NCI-H82 treated with DMSO at 0.1 percent for 48 hours (cell line): ENCODE measurements around the gene GRB7.

Source experiments
- DNase-seq: peaks from one replicate; lab custom pipeline; 2025; ENCODE audit not compliant: unreplicated experiment; lab: John Stamatoyannopoulos, UW

The GRB7 gene

DNA sequence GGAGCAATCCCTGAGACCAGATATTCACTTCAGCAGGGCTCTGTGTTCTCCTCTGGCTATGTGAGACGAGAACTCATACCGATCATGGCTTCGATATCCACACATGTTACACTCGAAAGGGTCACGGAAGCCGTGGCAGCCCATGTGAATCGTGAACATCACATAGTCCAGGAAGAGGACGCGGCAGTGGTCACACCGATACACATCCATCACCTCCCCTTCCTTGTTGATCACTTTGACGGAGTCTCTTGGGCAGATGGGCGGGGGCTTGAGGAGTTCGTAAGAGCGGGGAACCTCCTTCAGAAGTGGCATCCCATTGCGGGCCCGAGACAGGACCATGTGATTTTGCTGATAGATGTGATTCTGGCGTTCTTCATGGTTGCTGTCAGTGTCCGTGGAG, 28.0 kb downstream of the GRB7 start:
- DNase-seq, result no peak

- no peak for DNase-seq
Measured at GRCh38 chr17:39767147-39767546, 29.4 kb downstream of the GRB7 start.

DNA sequence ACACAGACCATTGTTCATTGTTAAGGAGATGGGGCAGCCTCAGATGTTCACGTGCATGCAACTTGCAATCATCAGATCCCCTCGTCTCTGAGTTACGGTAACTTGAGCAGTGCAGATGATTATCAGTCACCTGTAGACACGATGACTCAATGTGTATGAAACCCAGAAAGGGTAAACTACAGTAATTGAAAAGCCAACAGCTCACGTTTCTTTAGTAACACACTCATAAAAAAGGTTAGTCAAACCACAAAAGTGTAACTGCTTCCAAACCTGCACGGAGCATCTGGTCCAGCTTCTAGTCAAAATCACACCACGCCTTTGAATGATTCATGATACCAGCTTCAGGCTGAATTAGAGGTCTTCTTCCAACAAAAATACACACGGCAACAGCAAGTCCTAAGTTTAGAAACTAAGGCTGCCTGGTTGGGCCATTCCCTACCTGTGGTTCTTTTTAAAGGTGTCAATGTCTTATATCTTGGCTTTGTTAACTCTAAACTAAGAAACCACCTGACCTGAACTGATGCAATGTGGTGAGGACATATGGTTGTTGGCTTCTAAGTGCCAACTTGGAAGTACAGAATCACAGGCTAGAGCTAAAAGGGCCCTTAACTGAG, 32.3 kb downstream of the GRB7 start:
- no peak for DNase-seq

DNA sequence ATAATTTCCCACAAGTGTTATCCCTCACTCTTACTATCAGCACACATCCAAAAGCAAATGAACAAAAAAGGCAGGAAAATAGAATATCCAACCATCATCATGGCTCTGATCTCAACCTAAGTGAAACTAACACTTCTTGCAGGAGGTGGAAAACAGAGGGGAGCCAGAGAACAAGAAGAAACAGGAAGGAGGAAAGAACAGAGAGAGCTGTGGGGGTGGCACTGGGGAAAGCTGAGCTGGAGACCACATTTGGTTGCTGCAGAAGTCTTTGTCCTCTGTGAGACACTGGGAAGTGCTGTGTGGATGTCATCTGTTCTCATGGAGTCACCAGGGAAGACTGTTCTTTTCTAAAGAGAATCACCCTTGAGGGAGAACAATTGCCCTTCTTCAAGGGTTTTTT, 34.7 kb downstream of the GRB7 start:
- DNase-seq, result no peak

DNA sequence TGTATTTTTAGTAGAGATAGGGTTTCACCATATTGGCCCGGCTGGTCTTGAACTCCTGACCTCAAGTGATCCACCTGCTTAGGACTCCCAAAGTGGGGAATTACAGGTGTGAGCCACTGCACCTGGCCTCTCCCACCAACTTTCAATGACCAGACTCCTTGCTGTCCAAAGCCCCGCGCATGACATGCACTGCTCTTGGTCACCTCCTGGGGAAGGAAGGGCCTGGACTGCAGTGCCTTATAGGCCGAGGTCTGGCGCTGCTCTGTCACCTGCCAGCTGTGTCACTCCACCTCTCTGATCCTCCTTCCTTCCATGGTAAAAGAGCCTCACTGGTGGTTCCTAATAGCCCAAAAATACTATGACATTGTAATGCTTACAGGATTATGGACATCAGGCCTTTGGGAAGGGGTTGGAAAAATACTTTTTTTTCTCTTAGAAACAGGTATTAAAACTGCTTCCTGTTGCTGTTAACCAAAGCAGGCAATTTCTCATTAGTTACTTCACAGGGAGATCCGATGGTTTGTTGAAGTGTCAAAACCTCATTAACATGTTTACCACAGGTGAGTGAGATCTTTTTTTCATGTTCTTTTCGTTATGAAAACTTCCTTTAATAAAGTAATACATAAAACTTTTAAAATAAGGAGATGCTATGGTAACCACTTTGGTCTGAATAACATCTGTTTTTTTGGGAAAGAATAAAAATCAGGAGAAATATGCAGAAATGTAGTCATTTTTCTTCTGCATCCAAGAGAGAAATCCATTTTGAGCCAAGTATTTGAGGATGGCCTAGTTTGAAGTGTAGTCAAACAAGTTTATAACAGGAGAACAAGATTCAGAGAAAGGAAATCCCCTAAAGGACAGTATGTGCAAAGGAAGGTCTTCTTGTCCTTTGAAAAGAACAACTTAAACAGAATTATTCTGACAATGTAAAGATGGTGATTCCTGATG, 35.5 kb downstream of the GRB7 start:
- no peak for DNase-seq

- DNase-seq, result no peak
Measured at GRCh38 chr17:39774047-39774446, 36.3 kb downstream of the GRB7 start.

DNA sequence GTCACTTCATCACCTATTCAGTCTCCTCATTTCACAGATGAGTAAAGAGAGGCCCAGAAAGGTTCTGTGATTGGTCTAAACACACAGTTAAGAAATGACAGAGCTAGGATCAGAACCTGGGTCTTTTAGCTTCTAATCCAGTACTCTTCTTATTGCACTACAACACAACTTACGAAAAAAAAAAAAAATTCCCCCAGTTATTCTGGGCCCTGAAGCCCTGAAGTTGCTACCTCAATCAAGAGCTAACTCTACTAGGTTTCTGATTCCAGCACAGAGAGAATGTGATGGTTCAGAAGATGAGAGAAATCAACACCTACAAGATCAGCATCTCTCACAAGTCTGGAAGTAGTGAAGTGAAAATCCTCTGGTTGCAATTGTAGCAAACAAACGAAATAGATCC, 37.3 kb downstream of the GRB7 start:
- DNase-seq, result no peak

- no peak for DNase-seq
Measured at GRCh38 chr17:39776252-39776651, 38.5 kb downstream of the GRB7 start.

DNA sequence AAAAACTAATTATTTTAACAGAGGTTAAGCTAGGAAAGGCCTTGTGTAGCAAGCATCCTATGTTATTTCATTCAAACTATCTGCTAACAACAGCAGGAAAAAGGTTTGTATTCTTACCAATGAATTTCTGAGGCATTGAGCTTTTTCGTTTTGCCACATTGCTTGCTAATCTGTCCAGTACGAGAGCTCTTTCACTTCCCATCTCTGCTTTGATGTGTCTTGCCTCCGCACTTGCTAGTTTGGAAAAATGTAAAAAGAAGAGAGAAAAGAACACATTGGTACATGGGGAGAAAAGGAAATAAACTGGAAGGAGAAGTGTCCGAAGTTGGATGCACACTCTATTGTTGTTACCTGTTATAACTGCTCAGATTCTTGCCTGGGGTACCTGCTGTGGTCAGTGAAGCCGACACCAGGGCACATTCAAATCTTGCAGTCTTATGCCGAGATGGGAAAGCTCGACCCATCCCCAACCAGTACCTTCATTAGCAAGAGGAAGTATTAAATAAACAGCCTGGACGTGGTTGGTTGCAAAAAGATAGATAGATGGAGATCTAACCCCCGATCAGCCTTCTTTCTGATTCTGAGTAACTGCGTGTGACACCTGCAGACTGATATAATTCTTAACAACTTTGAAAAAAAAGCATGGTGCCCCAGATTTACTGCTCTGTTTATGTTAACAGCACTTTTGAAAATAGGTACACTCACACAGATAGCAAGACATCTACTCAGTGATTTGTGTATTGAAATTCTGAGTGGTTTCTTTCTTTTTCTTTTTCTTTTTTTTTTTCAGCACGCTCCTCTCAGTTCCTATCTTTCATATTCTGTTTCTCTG, 40.0 kb downstream of the GRB7 start:
- no peak for DNase-seq

GRCh38 chr17:39781031-39781860, 43.5 kb downstream of the GRB7 start:
- no peak for DNase-seq

DNA sequence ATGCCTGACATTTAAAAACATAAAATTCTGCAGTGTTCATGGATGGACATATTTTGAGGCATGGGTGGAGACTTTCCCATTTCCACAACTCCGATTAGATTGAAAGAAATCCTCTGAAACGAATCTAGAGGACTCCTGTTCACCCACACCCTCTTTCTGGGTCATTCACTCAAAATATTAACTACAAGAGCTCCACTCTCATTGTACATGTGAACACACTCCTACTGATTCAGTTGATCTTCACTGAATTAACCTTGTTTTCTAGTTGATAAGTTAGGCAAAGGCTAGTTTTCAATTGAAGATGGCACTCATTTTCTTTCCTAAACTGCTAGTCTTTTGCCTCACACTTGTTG, 44.1 kb downstream of the GRB7 start:
- no peak for DNase-seq

DNA sequence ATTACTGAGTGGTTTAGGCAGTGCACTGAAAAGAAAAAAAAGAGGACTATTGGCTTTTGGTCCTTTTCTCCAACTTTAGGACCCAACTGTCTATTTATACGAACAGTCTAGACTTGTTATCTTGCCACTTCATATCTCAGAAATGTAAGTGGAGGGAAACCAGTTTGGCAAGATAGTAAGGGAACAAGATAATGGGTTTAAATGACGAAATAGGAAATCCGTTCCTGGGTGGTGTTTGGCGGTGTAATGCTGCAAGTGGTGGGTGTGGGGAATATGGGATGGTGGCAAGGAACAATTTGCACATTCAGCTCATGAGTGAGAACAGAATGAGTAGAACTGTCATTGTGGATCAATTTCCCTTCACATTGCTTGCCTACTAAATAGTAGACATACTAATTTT, 44.7 kb downstream of the GRB7 start:
- no peak for DNase-seq

GRCh38 chr17:39782980-39783379, 45.2 kb downstream of the GRB7 start:
- DNase-seq, result no peak

DNA sequence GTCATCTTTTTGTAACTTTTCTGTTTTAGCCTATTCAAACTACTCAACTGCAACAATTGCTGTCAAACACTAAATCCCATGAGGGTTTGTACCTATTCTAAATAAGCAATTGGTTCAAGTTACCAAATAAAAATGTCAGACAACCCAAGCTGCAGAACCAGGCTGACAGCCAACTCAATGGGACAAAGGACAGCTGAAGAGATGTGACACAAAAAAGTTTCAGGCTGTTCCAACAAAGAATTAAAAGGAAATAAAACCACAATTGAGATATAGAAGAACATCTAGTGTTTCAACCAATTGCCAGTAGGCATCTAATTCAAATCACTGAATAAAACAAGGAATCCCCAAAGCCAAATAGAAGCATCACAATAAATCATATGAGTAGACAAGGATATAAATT, 49.3 kb downstream of the GRB7 start:
- DNase-seq, result no peak

GRCh38 chr17:39787743-39788484, 50.2 kb downstream of the GRB7 start:
- no peak for DNase-seq

DNA sequence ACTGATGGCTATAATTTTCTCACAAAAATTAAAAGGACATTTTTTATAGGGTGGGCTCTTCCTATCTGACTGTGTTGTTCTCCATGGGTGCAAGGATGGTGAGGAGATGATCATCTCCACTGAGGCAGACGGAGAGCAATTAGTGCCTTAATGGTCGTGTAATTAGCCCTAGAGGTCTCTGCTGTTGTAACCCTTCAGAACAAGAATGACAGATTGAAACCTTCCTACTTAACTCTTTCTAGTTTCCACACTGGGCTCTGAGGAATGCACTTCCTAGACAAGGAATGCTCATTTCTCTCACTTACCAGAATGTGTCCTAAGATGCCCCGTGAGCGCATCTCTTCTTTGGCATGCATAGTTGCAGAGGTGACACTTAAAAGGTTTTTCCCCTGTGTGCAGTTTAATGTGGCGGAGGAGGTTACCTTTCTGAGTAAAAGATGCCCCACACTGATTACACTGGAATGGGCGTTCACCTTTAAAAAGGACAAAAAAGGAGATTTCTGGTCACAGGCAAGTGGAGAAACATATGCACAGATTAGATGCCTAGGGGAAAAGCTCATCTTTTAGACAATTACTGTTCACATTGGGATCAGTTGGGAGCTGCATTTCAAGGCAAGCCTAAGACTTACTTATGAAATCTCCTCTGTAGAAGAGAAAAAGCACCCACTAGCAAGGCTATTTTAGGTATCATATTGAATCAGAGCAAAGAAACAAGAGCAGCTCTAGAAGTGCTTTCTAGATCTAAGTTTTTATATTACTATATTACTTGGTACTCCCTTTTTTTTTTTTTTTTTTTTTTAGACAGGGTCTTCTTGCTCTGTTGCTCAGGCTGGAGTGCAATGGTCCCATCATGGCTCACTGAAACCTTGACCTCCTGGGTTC, 53.6 kb downstream of the GRB7 start:
- no peak for DNase-seq

GRCh38 chr17:39792526-39793221, 54.9 kb downstream of the GRB7 start:
- DNase-seq, result no peak

DNA sequence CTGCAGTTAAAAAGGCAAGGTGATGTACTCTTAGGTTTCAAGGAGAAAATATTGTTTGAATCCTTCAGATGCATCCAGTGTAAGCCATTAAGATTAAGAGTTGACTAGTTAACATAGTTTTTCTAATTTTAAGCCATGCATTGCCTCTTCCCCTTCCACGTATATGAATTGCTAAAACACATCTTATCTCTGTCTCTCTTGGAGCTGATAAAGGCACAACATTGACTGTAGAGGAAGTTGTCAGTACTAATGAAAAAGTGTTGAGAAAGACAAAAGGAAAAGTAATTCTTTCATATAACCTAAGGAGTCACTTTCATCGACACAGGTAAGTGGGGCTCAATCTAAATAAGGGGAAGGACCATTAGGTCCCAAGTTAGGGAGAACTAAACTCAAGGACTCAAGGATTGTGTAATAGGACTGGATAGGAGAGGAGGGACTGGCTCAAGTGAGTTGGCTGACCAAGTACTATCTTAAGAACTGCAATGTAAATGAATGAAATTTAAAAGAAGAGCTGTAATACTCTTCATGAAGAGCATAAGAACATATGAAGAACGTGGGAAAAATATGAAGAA, 55.6 kb downstream of the GRB7 start:
- DNase-seq, result no peak
